NT2/D1 (cell line): Measurements from ENCODE around the gene BANP.
"Not testable (repeated sequence)": the region's sequence is repeated elsewhere in the genome, so short reads cannot be mapped to it uniquely, and the experiment has no call there.

ENCODE experiments used
- DNase-seq: peaks from one replicate; pipeline ENCODE4 v3.0.0-alpha.2; 2011; ENCODE audit warnings: low read depth, low spot score
- H3K27me3 ChIP-seq: 2 replicates; pipeline ENCODE4 v1.6.0; 2011; ENCODE audit warnings: mild to moderate bottlenecking; ENCODE audit not compliant: insufficient read length, insufficient read depth
- H3K36me3 ChIP-seq: 2 replicates; pipeline ENCODE4 v1.6.1; 2011; ENCODE audit warnings: mild to moderate bottlenecking, low read length, mixed read lengths; ENCODE audit not compliant: insufficient read depth, insufficient read length
- H3K4me1 ChIP-seq: 2 replicates; pipeline ENCODE4 v1.5.1; 2011; ENCODE audit not compliant: insufficient read depth, insufficient read length
- H3K4me3 ChIP-seq: 2 replicates; pipeline ENCODE4 v1.5.1; 2011; ENCODE audit warnings: low read depth; ENCODE audit not compliant: insufficient read length
- H3K9ac ChIP-seq: 2 replicates; pipeline ENCODE4 v1.6.0; 2011; ENCODE audit warnings: low read depth; ENCODE audit not compliant: insufficient read length
- H3K9me3 ChIP-seq: 2 replicates; pipeline ENCODE4 v1.5.1; 2011; ENCODE audit warnings: mild to moderate bottlenecking, low read length; ENCODE audit not compliant: insufficient read depth
- SUZ12 ChIP-seq: IDR thresholded peaks from 2 replicates; pipeline ENCODE4 v1.6.1; 2011; ENCODE audit not compliant: insufficient read length, insufficient read depth; ENCODE audit errors: extremely low read depth
- YY1 ChIP-seq: IDR thresholded peaks from 2 replicates; pipeline ENCODE4 v1.6.1; 2011; ENCODE audit not compliant: insufficient read length, insufficient read depth
- ZNF274 ChIP-seq: IDR thresholded peaks from 2 replicates; pipeline ENCODE4 v1.6.1; 2011; ENCODE audit warnings: mild to moderate bottlenecking, low read depth, low read length

Gene BANP

DNA sequence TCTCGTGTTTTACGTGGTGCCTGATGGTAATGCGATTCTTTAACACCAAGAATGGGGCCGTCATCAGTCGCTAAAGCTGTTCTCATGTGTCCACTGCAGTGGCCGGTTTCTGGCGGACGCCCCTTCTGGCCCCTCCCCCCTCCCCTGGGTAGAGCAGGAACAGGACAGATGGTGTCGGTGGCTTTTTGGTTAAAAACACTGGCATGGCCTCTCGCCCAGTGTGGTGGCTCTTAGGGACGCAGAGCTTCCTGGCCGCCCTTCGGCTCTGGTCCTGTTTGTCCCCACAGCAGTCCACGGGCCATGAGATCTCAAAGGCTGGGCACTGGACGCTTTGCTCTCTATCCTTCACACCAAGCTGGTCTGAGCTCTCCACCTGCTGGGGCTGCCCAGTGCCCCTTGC lies 151.8 kb downstream of the BANP start:
- no peak for TF ChIP-seq SUZ12
- no peak for TF ChIP-seq YY1
- TF ChIP-seq ZNF274: no peak

DNA sequence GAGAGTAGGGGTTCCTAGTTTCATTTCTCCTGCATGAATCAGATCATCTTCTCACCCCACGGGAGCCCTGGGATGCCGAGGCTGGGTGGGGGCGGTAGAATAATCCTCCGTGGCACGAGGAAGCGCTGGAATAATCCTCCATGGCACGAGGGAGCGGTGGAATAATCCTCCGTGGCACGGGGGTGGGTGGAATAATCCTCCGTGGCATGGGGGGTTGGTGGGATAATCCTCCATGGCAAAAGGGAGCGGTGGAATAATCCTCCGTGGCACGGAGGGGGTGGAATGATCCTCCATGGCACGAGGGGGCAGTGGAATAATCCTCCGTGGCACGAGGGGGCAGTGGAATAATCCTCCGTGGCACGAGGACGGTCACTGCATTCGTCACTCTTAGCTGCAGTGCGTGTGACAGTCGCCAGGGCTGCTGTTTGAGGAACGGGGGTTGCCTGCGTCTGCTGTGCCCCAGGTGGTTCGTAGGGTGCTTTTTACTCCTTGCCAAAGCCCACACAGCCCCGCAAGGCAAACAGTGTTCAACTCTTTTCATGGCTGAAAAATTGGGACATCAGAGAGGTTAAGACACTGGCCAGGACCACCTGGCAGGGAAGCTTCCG lies 152.5 kb downstream of the BANP start:
- H3K4me1 ChIP-seq: no peaks in the 10 kb centered on the region
- no peaks in the 10 kb centered on the region for H3K27me3 ChIP-seq
- TF ChIP-seq SUZ12: no peak
- no peak for TF ChIP-seq ZNF274
- no peak for TF ChIP-seq YY1
- no peaks in the 10 kb centered on the region for H3K36me3 ChIP-seq
- H3K9me3 ChIP-seq: peaks cover 7% of the 10 kb centered on the region; the same call in 1 of the 2 replicates
- H3K9ac ChIP-seq: no peak overlapping the region
- H3K4me3 ChIP-seq: no peak overlapping the region
- DNase-seq: no peak

More for the DNA sequence above, 151.8 kb downstream of the BANP start:
- Histone ChIP-seq H3K4me3 (no peak overlapping the region), H3K9ac (no peak overlapping the region), H3K36me3 (no peaks in the 10 kb centered on the region), H3K9me3 (peaks cover 13% of the 10 kb centered on the region; the same call in 1 of the 2 replicates), H3K27me3 (no peaks in the 10 kb centered on the region), H3K4me1 (no peaks in the 10 kb centered on the region)
- no peak for DNase-seq

DNA sequence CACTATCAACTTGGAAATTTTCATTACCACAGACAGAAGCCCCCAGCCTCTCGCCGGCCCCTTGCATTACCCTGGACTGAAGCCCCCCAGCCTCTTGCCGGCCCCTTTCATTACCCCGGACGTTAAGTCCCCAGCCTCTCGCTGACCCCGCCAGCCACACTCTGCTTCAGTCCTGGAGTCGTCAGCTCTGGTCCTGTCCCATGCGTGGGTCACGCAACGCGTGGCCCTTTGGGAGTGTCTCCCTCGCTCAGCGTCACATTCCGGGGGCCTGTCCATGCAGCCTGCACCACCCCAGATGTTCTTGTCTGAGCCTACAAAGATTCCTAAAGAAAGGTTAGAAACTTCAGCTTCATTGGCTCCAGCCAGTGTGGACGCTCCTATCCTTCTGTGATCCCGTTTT lies 153.1 kb downstream of the BANP start:
- not testable (repeated sequence) for H3K9ac ChIP-seq, H3K27me3 ChIP-seq, H3K9me3 ChIP-seq, H3K36me3 ChIP-seq, DNase-seq, H3K4me3 ChIP-seq, H3K4me1 ChIP-seq

DNA sequence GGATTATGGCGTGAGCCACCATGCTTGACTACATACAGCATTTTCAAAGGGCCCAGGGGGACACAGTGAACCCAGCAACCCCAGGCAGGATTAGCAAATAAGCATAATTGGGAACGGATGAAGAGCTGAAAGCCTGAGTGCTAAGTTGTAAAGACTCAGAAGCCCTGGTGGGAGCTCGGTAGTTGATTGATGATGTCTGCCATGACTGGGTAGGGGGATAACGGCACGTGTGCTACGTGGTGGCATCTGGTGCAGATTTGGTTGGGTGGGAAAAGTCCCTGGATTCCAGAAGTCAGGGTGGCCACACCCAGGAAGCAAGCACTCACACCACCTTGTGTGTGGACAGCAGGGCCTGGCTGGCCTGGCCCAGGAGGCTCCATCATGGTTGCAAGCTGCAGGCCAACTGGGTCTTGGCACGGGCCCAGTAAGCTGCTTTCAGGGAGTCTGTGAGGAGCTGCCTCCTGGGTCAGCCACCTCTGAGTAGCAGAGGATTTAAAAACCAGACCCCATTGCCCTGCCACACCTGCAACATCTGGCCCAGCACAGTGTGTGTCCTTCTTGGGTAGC lies 154.4 kb downstream of the BANP start:
- H3K4me1 ChIP-seq, H3K9me3 ChIP-seq, H3K36me3 ChIP-seq, H3K4me3 ChIP-seq, H3K27me3 ChIP-seq, H3K9ac ChIP-seq, DNase-seq: not testable (repeated sequence)

DNA sequence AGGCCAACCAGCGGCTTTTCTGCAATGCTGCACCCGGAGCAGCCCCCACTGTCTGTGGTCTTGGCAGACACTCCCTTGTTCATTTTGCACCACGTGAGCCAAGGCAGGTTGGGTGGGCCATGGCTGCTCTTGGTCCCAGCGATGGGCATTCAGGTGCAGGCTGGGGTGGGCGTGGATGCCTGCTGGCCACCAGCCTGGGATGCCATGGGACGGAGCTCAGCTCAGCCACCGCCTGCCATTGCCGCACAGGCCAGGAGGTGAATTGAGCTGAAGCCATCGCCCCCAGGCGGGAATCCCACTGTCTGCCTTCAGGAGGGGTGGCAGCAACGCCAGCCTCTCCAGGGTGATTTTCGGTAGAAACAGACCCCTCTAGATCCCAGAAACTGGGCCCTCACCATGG lies 155.3 kb downstream of the BANP start:
- not testable (repeated sequence) for H3K9me3 ChIP-seq, DNase-seq

DNA sequence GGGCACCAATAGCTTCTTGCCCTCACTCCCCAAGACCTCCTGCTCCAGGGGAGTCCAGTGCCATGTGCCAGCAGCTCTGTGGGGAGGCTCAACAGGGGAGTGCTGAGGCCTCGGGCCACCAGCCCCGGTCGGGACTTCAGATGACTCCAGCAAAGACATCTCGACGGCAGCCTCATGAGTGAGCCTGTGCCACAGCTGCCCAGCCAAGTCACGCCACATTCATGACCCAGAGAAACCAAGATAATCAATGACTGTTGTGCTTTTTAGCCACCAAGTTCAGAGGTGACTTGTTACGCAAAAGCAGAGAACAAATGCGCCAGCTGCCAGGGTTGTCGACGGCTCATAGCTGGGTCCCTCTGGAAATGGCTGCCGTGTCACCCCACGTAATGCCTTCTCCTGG lies 157.5 kb downstream of the BANP start:
- Histone ChIP-seq H3K4me3 (no peak overlapping the region), H3K27me3 (no peaks in the 10 kb centered on the region), H3K9me3 (peaks cover 5% of the 10 kb centered on the region; the same call in 1 of the 2 replicates), H3K36me3 (no peaks in the 10 kb centered on the region), H3K9ac (no peak overlapping the region), H3K4me1 (no peaks in the 10 kb centered on the region)
- DNase-seq: no peak
- TF ChIP-seq YY1 (no peak), SUZ12 (no peak), ZNF274 (no peak)

More for the DNA sequence above, 155.3 kb downstream of the BANP start:
- not testable (repeated sequence) for H3K36me3 ChIP-seq, H3K4me3 ChIP-seq, H3K9ac ChIP-seq, H3K27me3 ChIP-seq, H3K4me1 ChIP-seq

DNA sequence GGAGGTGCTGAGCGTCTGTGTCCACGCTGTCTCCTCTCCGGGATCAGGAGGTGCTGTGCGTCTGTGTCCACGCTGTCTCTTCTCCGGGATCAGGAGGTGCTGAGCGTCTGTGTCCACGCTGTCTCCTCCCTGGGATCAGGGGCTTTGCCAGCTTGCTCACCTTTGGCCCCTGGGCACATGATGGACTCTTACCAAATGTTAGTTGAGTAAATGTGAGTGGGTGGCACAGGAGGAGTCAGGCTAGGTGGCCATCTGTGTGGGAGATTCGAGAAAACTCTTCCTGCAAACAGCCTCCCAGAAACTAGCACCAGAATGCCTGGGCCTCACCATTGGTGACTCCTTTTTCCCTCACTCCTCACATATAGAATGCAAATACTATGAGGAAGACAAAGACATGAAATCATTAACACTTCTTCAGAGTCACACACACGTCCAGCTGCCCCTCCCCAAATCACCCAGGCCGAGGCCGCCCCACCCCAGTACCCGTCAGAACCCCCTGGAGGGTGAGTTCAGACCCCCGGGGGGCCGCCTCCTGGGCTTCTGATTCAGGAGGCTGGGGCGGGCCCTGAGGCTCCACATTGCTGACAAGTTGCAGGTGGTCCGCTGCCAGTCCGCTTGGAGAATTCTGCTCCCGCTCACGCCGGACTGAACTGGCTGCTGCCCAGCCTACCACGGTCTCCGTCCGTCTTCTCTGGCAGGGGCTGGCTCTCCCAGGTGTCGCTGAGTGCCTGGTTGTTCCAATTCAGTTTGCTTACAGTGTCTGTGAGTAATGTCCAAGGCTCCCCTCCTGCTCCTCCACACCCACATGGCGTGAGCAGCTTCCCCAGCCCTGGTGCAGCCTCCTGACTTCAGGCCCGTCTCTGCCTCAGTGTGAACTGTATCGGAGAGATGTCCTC lies 158.7 kb downstream of the BANP start:
- H3K9me3 ChIP-seq, H3K9ac ChIP-seq, H3K4me3 ChIP-seq, H3K27me3 ChIP-seq, H3K4me1 ChIP-seq, H3K36me3 ChIP-seq, DNase-seq: not testable (repeated sequence)

DNA sequence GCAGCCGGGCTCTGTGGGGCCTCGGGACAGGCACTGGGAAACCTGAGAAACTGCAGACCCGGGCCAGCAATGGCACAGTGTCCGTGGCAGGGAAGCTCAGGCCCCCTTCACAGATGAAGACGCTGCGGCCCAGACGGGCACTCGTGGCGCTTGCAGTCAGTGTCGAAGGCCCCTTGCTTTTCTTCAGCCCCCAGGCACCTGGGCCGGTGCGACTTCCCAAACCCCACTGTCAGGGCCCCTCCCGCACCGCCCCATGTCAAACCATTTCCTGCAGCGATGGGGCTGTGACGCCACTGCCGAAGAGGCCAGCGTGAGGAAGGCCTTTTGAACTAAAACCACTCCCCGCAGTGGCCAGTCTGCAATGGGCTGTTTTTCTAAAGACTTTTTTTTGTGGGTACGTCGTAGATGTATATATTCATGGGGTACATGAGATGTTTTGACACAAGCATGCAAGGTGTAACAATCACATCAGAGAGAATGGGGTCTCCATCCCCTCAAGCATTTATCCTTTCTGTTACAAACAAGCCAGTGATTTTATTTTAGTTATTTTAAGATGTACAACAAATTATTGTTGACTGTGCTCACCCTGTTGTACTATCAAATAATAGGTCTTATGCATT lies 159.8 kb downstream of the BANP start:
- not testable (repeated sequence) for H3K36me3 ChIP-seq, H3K27me3 ChIP-seq, H3K9ac ChIP-seq, H3K9me3 ChIP-seq, H3K4me1 ChIP-seq, DNase-seq, H3K4me3 ChIP-seq

DNA sequence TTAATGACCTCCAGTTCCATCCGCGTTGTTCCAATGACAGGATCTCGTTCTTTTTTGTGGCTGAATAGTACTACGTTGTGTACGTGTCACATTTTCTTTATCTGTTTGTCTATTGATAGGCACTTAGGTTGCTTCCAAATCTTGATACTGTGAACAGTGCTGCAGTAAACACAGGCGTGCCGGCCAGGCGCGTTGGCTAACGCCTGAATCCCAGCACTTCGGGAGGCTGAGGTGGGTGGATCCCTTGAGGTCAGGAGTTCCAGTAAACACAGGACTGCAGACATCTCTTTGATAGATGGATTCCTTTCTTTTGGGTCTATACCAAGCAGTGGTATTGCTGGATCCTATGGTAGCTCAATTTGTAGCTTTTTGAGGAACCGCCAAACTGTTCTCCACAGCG lies 160.7 kb downstream of the BANP start:
- H3K9ac ChIP-seq, H3K36me3 ChIP-seq, H3K4me3 ChIP-seq, H3K27me3 ChIP-seq, DNase-seq, H3K9me3 ChIP-seq, H3K4me1 ChIP-seq: not testable (repeated sequence)
